ENCODE measurements around the gene FAHD1.
"Not testable (repeated sequence)": the region's sequence is repeated elsewhere in the genome, so short reads cannot be mapped to it uniquely, and the experiment has no call there.

Gene FAHD1

GRCh38 chr16:1857433-1858097 is 30.6 kb downstream of the FAHD1 start:
- no peak for DNase-seq

DNA sequence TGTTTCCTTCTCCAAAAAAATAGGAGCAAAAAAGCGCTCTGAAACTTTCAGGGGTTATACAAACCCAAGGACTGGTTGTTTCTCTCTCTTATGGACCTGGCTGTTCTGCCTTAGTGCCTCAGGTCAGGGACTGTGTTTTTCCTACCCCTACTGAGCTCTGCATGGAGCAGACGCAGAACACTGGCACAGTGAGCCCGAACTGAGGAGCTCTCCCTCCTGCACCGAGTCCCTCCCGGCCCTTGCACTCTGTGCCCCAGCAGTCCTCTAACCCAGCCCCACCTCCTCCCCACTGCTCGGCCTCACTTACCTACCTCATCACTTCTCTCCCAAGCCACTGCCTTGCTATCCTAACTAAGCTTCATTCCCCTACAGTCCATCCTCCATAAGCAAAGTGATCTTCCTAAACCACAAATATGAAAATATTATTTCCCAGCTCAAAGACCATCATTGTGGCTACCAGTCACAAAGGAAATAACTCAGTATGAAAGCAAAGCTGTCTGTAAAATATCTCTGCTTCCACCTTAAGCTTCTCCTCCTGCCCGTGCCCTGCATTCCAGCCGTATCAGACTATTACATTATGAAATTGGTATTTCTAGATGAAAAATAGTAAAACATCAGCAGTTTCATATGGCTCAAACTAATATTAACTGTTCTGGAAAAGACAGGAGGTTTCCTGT is 31.3 kb downstream of the FAHD1 start:
- DNase-seq = no peak

DNA sequence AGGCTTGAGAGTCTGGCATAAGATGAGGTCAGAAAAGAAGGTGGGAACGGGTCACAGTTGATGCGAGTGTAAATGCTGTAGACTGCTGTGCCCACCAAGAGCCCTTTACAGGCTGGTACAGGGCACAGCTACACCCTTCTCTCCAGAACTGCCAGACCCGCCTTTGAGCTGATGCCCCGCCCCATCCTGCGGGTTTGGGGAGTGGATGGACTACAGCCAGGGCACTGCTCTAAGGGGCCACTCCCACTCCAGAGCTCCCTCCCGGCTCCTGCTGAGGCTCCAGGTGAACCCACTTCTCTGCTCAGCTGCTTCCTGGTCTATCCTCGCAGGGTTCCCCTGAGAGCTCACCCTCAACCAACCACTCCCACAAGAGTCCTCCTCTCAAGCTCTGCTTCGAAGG is 32.6 kb downstream of the FAHD1 start:
- no peak for DNase-seq

- DNase-seq = no peak
Measured at GRCh38 chr16:1861730-1862129, 34.7 kb downstream of the FAHD1 start.

DNA sequence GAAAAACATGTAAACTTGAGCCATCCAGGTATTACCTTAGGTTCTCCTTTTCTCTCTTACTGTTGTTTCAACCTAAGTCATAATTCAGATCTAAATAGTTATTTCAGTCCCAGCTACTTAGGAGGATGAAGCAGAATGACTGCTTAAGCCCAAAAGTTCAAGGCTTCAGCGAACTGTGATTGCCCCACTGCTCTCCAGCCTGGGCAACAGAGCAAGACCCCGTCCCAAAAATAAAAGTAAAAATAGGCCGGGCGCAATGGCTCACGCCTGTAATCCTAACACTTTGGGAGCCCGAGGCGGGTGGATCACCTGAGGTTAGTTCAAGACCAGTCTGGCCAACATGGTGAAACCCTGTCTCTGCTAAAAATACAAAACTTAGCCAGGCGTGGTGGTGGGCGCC is 35.4 kb downstream of the FAHD1 start:
- DNase-seq = no peak

DNA sequence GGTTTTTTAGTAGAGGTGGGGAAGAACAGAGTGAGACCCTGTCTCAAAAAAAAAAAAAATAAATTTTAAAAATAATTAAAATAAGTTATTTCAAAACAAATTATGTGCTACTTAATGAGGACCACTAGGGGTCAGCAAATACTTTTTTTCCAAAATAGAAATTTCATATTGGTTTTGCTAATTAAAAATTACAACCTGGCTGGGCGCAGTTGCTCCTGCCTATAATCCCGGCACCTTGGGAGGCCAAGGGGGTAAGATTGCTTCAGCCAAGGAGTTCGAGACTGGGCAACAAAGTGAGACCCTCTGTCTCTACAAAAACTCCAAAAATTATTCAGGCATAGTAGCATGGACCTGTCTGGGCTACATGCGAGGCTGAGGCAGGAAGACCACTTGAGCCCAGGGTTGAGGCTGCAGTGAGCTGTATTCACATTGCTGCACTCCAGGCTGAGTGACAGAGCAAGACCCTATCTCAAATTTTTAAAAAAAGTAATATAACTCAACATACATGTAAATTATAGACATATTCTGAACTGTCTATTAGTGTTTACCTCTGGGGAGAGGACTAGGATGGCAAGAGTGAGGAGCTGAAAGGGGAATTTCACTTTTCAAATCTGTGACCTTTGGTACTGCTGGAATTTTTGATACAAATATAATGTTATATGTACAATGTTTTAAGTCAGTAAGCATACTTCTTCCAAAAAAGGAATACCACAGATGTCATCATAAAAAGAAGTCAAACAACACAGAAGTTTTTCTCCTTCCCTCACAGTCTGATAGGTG is 36.9 kb downstream of the FAHD1 start:
- no peak for DNase-seq

DNA sequence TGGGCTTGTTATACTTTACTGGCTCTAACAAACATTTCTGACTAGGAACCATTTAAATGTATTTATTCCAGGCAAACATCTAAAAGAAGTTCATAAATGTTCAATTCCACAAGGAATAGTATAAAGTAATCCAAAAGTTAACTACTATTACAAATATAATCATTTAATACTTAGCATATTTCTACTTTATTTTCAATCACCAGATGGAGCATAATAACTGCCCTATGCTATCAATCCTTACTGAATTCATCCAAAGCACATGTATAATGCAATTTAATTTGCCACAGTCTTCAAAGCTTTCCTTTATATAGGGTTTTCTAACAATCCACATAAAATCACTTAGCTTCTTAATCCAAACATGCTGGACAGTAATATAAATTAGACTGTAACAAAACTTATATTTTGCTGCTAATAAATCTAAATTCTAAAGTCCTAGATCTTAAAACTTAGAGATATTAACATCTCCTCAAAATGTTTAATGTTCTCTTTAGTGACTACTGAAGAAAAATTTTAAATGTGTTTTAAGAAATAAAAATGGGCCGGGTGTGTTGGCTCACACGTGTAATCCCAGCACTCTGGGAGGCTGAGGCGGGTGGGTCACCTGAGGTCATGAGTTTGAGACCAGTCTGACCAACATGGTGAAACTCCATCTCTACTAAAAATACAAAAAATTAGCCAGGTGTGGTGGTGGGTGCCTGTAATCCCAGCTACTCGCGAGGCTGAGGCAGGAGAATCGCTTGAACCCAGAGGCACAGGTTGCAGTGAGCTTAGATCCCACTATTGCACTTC is 39.1 kb downstream of the FAHD1 start:
- no peak for DNase-seq

DNA sequence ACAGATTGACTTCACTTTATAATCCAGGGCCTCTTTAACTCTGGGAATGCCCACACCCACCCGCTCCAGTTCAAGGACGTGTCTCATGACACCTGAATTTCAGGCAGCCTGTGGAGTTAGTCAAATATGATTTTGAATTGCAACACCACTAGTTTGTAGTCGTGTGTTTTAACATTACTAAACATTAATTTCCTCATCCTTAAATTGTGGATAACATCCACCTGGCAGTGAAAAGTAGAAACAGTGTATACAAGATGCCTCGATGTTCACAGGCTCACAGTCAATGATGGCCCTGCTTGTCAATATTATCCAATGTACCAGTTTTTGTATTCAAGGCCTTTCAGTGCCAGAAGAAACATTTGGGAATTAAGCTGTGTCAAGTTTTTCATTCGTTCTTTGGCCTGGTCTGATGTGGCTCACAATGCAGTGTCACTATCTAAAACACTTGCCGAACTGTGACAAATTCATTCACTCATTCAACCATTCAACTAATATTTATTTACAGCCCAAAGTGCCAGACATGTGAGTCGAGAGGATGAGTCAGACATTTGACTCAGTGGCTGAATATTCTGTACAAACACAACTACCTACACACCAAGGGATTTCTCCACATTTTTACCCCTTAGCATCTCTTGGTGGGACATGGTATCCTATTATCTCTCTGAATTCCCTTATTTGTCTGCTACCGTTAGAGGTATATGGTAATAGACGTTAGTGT is 43.5 kb downstream of the FAHD1 start:
- DNase-seq = no peak

- no peak for DNase-seq
Measured at GRCh38 chr16:1871974-1872635, 45.1 kb downstream of the FAHD1 start, which contains the start of gene MEIOB. Gene MEIOB (minus strand): TSS chr16:1872164. CDS start chr16:1868175, 3,989 bp downstream.

DNA sequence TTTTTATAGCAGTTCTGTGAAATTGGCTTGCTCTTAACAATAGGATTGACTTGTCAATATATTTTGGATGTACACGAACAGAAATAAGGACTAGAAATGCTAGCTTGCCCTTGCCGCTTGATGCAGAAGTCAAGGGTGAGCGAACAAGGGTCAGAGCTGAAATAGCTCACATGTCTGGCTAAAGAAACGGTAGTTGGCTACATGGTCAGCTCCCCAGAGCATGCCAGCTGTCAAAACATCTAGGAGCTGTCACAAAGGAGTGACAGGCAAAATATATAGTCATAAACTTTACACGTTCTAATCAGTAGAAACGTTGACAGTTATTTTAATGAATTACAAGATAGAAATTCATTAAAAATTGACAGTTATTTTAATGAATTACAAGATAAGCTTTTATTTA is 47.8 kb downstream of the FAHD1 start:
- DNase-seq = no peak

DNA sequence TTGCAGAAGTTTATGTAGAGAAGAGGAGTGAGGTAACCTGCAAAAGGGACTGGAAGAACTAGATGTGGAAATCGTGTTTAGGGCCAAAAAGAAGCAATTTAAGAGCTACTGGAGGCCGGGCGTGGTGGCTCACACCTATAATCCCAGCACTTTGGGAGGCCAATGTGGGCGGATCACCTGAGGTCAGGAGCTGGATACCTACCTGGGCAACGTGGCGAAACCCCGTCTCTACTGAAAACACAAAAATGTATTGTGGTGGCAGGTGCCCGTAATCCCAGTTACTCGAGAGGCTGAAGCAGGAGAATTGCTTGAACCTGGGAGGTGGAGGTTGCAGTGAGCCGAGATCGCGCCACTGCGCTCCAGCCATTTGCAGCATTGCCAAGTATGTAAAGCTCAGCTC is 49.1 kb downstream of the FAHD1 start:
- DNase-seq = not testable (repeated sequence)

DNA sequence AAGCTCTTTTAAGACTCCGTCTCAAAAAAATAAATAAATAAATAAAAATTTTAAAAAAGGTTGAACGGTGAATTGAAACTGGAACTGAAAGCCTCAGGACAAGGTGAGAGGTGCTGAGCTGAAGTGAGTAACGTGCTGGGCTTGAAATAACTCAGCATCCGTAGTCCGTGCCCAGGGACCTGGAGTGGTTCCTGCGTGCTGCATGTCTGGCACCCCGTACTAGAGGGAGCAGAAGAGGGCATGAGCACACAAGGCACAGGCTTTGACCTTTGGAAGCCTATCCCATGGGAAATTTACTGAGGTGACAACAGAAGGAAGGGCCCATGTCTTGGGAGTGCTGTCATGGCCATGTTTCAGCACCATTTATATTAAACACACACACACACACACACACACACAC is 49.5 kb downstream of the FAHD1 start:
- no peak for DNase-seq

- DNase-seq = no peak
Measured at GRCh38 chr16:1877089-1877488, 50.1 kb downstream of the FAHD1 start.

DNA sequence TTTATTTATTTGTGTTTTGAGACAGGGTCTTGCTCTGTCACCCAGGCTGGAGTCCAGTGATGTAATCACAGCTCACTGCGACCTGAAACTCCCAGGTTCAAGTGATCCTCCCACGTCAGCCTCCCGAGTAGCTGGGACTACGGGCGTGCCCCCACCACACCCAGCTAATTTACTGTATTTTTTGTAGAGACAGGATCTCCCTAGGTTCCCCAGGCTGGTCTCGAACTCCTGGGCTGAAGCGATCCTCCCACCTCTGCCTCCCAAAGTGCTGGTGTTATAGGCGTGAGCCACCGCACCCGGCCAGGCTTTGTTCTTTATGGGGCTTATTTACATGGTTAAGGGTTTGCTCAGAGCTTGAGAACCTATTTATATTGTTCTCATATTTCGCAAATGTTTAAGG is 50.8 kb downstream of the FAHD1 start:
- DNase-seq = no peak

DNA sequence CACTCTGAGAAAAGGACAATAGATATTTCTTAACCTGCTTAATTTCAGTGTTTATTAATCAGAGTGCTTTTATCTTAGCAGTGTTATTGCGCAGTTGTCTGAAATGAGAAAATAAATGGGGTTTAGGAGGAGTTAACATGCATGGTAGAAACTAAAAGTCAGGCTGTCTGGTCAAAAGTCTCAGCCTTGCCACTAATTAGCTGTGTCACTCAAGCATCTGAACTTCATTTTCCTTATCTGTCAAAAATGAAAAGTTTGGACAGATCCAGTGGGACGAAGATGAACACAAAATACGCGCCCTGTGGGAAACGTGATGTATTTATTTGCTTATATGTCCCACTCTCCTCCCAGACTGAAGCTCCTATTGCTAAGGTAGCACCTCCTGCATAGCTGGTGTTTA is 51.2 kb downstream of the FAHD1 start:
- DNase-seq = no peak
